ENCODE results near the gene ALK.

Gene ALK

DNA sequence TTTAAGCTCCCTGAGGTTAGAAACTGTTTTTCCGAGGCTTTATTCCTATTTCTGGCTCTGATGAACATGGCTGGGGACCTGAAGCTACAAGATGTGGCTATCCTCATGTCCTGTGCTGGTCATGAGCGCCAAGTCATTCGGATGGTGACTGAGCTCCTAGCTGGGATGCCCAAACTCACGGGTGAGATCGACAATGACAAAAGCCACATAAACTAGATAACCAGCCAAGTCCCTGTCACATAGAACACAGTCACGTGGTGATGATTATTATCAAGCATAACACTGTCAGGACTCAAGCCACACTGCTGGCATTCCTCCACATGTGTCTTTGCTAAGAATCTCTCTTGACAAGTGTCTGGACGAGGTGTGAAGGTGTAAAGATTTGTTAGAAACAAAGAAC, 531.2 kb downstream of the ALK start:
- H3K9me3 ChIP-seq (ENCODE audit: control insufficient read depth, low read length), result no peaks in the 10 kb centered on the region
- DNase-seq, result no peak
- H3K4me1 ChIP-seq (ENCODE audit: control insufficient read depth, insufficient read depth, low read length, poor library complexity, severe bottlenecking), result no peaks in the 10 kb centered on the region
- H3K27ac ChIP-seq (ENCODE audit: insufficient read depth, low read length, poor library complexity, severe bottlenecking), result no peak overlapping the region
- no peaks in the 10 kb centered on the region for H3K27me3 ChIP-seq (replicated peaks; ENCODE audit: control insufficient read depth, insufficient read depth, low read length, poor library complexity, severe bottlenecking)
- no peak overlapping the region for H3K4me3 ChIP-seq (ENCODE audit: insufficient read depth, low read depth, low read length, poor library complexity, severe bottlenecking)
- no peaks in the 10 kb centered on the region for H3K36me3 ChIP-seq (ENCODE audit: control insufficient read depth, insufficient read depth, low read length)

DNA sequence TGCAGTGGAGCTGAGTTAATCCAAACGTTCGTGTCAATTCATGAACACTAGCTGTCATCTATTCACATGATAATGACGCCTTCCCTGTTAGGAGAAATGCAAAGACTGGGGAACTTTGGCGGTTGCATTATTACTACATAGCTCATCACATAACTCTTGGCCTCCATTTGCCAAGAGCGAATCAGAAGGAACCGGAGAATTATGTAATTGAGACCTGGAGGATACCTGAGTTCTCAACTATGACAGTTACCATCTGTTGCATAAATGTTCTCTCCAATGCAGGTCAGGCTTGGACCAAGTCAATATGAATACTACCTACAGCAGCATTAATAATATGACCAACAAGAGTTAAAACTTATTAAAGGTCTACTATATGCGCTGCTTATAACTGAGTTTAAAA, 531.7 kb downstream of the ALK start:
- H3K27ac ChIP-seq (ENCODE audit: insufficient read depth, low read length, poor library complexity, severe bottlenecking), result no peak overlapping the region
- H3K36me3 ChIP-seq (ENCODE audit: control insufficient read depth, insufficient read depth, low read length), result no peaks in the 10 kb centered on the region
- no peaks in the 10 kb centered on the region for H3K9me3 ChIP-seq (ENCODE audit: control insufficient read depth, low read length)
- DNase-seq, result no peak
- no peaks in the 10 kb centered on the region for H3K4me1 ChIP-seq (ENCODE audit: control insufficient read depth, insufficient read depth, low read length, poor library complexity, severe bottlenecking)
- no peak overlapping the region for H3K4me3 ChIP-seq (ENCODE audit: insufficient read depth, low read depth, low read length, poor library complexity, severe bottlenecking)
- no peaks in the 10 kb centered on the region for H3K27me3 ChIP-seq (replicated peaks; ENCODE audit: control insufficient read depth, insufficient read depth, low read length, poor library complexity, severe bottlenecking)

DNA sequence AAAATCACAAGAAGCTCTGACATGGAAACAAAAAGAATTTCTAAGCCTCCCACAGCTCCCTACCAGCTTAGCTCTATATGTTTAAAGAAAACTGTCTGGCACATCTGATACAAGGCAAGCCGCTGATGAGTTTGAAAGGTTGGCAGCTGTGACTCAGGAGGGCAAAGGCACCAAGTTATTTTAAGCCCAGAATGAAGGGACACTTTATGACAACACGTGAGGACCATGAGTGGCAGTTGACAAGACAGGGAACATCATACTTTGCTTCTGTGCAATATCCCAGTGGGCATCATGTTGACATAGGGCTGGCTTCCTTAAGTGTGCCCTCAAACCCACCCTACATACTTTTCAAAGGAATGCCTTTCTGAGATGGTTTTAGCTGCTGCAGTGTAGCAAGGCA, 533.3 kb downstream of the ALK start:
- Histone ChIP-seq H3K27me3 (replicated peaks; ENCODE audit: control insufficient read depth, insufficient read depth, low read length, poor library complexity, severe bottlenecking) (no peaks in the 10 kb centered on the region), H3K4me3 (ENCODE audit: insufficient read depth, low read depth, low read length, poor library complexity, severe bottlenecking) (no peak overlapping the region), H3K4me1 (ENCODE audit: control insufficient read depth, insufficient read depth, low read length, poor library complexity, severe bottlenecking) (no peaks in the 10 kb centered on the region), H3K36me3 (ENCODE audit: control insufficient read depth, insufficient read depth, low read length) (no peaks in the 10 kb centered on the region), H3K9me3 (ENCODE audit: control insufficient read depth, low read length) (no peaks in the 10 kb centered on the region), H3K27ac (ENCODE audit: insufficient read depth, low read length, poor library complexity, severe bottlenecking) (no peak overlapping the region)
- DNase-seq, result no peak

DNA sequence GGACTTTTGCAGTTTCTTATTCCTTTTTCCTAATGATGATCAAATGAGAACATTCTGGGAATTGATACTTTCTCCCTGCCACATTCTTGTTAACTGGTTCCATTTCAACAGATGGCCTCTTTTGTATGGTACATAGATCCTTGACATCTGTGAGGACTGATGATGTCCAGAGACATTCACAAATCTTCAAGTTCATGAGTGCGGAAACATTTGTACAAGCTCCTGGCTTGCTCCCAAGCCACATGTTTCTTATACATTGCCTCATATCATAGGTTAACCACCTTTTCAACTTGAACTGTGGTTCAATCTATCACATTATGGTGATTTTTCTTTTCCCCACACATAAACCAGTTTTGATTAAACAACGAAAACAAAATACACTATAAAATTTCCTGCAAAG, 538.9 kb downstream of the ALK start:
- Histone ChIP-seq H3K9me3 (ENCODE audit: control insufficient read depth, low read length) (no peaks in the 10 kb centered on the region), H3K27ac (ENCODE audit: insufficient read depth, low read length, poor library complexity, severe bottlenecking) (no peak overlapping the region), H3K27me3 (replicated peaks; ENCODE audit: control insufficient read depth, insufficient read depth, low read length, poor library complexity, severe bottlenecking) (no peaks in the 10 kb centered on the region), H3K36me3 (ENCODE audit: control insufficient read depth, insufficient read depth, low read length) (no peaks in the 10 kb centered on the region), H3K4me1 (ENCODE audit: control insufficient read depth, insufficient read depth, low read length, poor library complexity, severe bottlenecking) (no peaks in the 10 kb centered on the region), H3K4me3 (ENCODE audit: insufficient read depth, low read depth, low read length, poor library complexity, severe bottlenecking) (no peak overlapping the region)
- no peak for DNase-seq

DNA sequence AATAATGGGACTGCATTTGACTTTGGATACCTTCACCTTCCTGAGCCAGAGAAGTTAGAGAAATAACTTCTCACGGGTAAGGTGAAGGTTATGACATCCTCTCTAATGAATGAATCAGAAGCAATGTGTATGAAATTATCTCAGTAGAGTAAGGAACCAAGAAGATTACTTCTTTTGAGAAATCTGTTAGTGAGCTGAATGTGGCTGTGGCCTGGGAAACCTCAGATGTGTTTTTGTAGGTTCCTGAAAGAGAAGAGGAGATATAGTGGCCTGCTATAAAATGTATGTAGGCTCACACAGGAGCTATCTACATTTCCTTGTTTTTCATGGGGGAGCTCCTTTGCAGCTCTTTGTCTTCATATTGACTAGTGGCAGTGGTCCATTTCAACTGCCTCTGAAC, 543.6 kb downstream of the ALK start:
- Histone ChIP-seq H3K4me1 (ENCODE audit: control insufficient read depth, insufficient read depth, low read length, poor library complexity, severe bottlenecking) (no peaks in the 10 kb centered on the region), H3K9me3 (ENCODE audit: control insufficient read depth, low read length) (no peaks in the 10 kb centered on the region), H3K27me3 (replicated peaks; ENCODE audit: control insufficient read depth, insufficient read depth, low read length, poor library complexity, severe bottlenecking) (no peaks in the 10 kb centered on the region), H3K27ac (ENCODE audit: insufficient read depth, low read length, poor library complexity, severe bottlenecking) (no peak overlapping the region), H3K4me3 (ENCODE audit: insufficient read depth, low read depth, low read length, poor library complexity, severe bottlenecking) (no peak overlapping the region), H3K36me3 (ENCODE audit: control insufficient read depth, insufficient read depth, low read length) (no peaks in the 10 kb centered on the region)
- DNase-seq, result no peak

DNA sequence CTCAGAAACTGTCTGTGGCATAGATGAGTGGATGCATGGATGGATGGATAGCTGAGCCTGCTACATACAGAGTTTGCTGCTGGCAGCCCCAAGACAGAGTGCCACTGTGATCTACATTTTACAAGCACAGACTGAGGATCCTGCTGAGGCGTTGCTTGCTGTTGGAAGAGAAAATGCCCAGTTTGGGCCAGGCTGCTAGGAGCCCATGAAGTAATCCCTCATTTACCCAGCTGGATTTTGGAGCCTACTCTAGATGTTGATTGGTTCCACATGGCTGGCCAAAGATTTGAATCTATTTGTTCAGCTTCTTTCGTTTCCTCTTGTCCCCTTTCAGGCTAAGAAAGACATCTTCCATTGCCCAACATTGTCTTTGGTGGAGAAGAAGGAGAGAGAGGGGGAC, 544.8 kb downstream of the ALK start:
- H3K9me3 ChIP-seq (ENCODE audit: control insufficient read depth, low read length), result no peaks in the 10 kb centered on the region
- no peaks in the 10 kb centered on the region for H3K36me3 ChIP-seq (ENCODE audit: control insufficient read depth, insufficient read depth, low read length)
- H3K4me3 ChIP-seq (ENCODE audit: insufficient read depth, low read depth, low read length, poor library complexity, severe bottlenecking), result no peak overlapping the region
- H3K4me1 ChIP-seq (ENCODE audit: control insufficient read depth, insufficient read depth, low read length, poor library complexity, severe bottlenecking), result no peaks in the 10 kb centered on the region
- H3K27ac ChIP-seq (ENCODE audit: insufficient read depth, low read length, poor library complexity, severe bottlenecking), result no peak overlapping the region
- H3K27me3 ChIP-seq (replicated peaks; ENCODE audit: control insufficient read depth, insufficient read depth, low read length, poor library complexity, severe bottlenecking), result no peaks in the 10 kb centered on the region
- no peak for DNase-seq

DNA sequence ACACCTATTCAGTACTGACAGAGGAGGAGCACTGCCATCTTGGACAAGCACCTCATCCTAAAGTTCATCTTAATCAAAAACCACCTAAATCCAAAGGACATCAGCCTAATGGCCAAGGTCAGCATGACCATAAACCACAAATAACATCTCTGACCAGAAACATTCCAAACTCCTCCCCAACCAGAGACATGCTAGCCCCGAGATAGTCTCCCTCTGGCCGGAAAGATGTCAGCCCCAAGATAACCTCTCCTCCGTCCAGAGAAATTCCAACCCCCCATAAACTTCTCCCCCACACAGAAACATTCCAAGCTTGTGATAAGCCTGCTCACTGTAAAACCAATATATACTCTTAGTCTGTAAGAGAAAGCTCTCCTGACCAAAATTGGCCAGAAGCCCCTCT, 545.5 kb downstream of the ALK start:
- H3K36me3 ChIP-seq (ENCODE audit: control insufficient read depth, insufficient read depth, low read length), result no peaks in the 10 kb centered on the region
- H3K9me3 ChIP-seq (ENCODE audit: control insufficient read depth, low read length), result no peaks in the 10 kb centered on the region
- no peaks in the 10 kb centered on the region for H3K27me3 ChIP-seq (replicated peaks; ENCODE audit: control insufficient read depth, insufficient read depth, low read length, poor library complexity, severe bottlenecking)
- DNase-seq, result no peak
- no peak overlapping the region for H3K4me3 ChIP-seq (ENCODE audit: insufficient read depth, low read depth, low read length, poor library complexity, severe bottlenecking)
- H3K27ac ChIP-seq (ENCODE audit: insufficient read depth, low read length, poor library complexity, severe bottlenecking), result no peak overlapping the region
- no peaks in the 10 kb centered on the region for H3K4me1 ChIP-seq (ENCODE audit: control insufficient read depth, insufficient read depth, low read length, poor library complexity, severe bottlenecking)

DNA sequence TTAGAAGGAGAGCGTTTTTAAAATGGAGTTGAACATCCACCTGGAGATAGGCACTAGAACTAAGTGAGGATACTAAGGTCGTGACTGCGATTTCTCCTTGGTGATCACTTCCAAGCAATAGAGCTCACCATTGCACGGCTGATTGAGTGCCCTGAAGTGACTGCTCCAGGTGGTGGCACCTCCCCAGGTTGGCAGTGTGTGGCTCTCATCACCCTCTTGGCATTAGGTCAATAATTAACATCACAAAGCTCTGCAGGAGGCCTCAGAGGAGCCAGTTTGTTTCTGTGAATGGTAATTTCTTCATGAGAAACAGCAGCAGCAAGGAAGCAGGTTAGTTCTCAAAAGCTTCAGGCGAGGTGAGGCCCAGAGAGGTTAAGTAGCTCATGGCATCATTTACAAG, 546.6 kb downstream of the ALK start:
- Histone ChIP-seq H3K4me1 (ENCODE audit: control insufficient read depth, insufficient read depth, low read length, poor library complexity, severe bottlenecking) (no peaks in the 10 kb centered on the region), H3K36me3 (ENCODE audit: control insufficient read depth, insufficient read depth, low read length) (no peaks in the 10 kb centered on the region), H3K4me3 (ENCODE audit: insufficient read depth, low read depth, low read length, poor library complexity, severe bottlenecking) (no peak overlapping the region), H3K9me3 (ENCODE audit: control insufficient read depth, low read length) (no peaks in the 10 kb centered on the region), H3K27me3 (replicated peaks; ENCODE audit: control insufficient read depth, insufficient read depth, low read length, poor library complexity, severe bottlenecking) (no peaks in the 10 kb centered on the region), H3K27ac (ENCODE audit: insufficient read depth, low read length, poor library complexity, severe bottlenecking) (no peak overlapping the region)
- no peak for DNase-seq

DNA sequence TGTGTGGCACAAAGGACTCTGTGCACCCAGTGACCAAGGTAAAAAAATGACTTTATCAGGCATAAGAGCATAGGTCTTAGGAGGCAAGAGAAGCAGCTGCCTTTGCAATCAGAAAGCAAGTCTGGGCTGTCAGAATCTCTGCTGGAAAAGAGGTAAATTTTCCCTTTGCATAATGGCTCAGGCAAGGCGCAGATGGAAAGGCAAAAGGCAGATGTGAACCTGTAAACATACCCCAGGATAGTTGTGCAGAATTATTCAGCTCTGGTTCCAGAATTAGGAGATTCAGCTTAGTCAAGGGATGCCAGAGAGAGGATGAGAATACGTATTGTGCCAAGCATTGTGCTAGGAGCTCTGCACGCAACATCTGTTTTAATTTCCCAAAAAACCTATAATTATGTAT, 547.5 kb downstream of the ALK start:
- Histone ChIP-seq H3K36me3 (ENCODE audit: control insufficient read depth, insufficient read depth, low read length) (no peaks in the 10 kb centered on the region), H3K27me3 (replicated peaks; ENCODE audit: control insufficient read depth, insufficient read depth, low read length, poor library complexity, severe bottlenecking) (no peaks in the 10 kb centered on the region), H3K27ac (ENCODE audit: insufficient read depth, low read length, poor library complexity, severe bottlenecking) (no peak overlapping the region), H3K9me3 (ENCODE audit: control insufficient read depth, low read length) (no peaks in the 10 kb centered on the region), H3K4me3 (ENCODE audit: insufficient read depth, low read depth, low read length, poor library complexity, severe bottlenecking) (no peak overlapping the region), H3K4me1 (ENCODE audit: control insufficient read depth, insufficient read depth, low read length, poor library complexity, severe bottlenecking) (no peaks in the 10 kb centered on the region)
- no peak for DNase-seq

DNA sequence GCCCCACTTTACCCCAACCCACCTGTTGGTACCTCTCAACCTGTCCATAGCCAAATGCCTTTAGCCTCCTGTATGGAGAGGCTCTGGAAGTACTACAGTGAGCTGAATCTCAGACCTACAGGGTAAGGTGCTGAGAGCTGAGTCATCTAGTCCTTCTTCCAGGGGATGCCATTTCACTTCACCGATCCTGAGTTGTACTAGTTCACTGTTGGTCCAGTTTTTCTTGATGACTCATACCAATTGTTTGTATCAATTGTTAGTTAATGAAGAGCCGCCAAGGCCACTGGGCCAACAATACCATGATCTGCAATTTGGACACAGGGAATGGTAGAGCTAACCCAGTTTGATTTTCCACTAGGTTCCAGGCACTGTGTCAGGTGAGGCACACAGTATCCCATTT, 549.2 kb downstream of the ALK start:
- no peak for DNase-seq
- no peak overlapping the region for H3K27ac ChIP-seq (ENCODE audit: insufficient read depth, low read length, poor library complexity, severe bottlenecking)
- no peaks in the 10 kb centered on the region for H3K36me3 ChIP-seq (ENCODE audit: control insufficient read depth, insufficient read depth, low read length)
- no peaks in the 10 kb centered on the region for H3K4me1 ChIP-seq (ENCODE audit: control insufficient read depth, insufficient read depth, low read length, poor library complexity, severe bottlenecking)
- no peak overlapping the region for H3K4me3 ChIP-seq (ENCODE audit: insufficient read depth, low read depth, low read length, poor library complexity, severe bottlenecking)
- H3K27me3 ChIP-seq (replicated peaks; ENCODE audit: control insufficient read depth, insufficient read depth, low read length, poor library complexity, severe bottlenecking), result no peaks in the 10 kb centered on the region
- no peaks in the 10 kb centered on the region for H3K9me3 ChIP-seq (ENCODE audit: control insufficient read depth, low read length)

DNA sequence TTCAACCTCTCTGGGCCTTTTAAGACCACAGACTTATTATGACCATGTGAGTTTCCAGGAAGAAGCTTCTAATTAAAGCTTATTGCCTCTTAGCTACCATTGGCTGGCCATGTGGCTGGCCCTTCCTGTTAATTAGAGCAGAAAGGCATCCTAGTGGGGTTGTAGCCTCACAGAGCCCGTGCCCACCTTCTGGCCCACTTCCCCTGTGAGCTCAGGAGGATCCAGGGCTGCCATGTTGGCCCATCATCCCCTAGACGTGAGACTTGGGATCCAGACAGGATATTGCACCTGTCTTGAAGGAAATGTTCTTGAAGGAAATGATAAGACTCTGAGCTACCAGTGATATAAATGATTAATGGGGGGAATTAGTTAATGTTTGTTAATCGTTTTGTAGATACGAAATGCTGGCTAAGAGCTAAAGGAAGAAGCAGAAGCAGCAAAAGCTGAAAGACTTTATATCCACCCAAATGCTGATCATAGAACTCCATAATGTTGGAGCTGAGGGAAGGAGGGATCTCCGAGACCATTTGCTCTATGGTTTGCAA, 550.7 kb downstream of the ALK start:
- DNase-seq, result no peak
- Histone ChIP-seq H3K4me1 (ENCODE audit: control insufficient read depth, insufficient read depth, low read length, poor library complexity, severe bottlenecking) (no peaks in the 10 kb centered on the region), H3K36me3 (ENCODE audit: control insufficient read depth, insufficient read depth, low read length) (no peaks in the 10 kb centered on the region), H3K27me3 (replicated peaks; ENCODE audit: control insufficient read depth, insufficient read depth, low read length, poor library complexity, severe bottlenecking) (no peaks in the 10 kb centered on the region), H3K27ac (ENCODE audit: insufficient read depth, low read length, poor library complexity, severe bottlenecking) (no peak overlapping the region), H3K4me3 (ENCODE audit: insufficient read depth, low read depth, low read length, poor library complexity, severe bottlenecking) (no peak overlapping the region), H3K9me3 (ENCODE audit: control insufficient read depth, low read length) (no peaks in the 10 kb centered on the region)

Measured in effector memory CD4-positive, alpha-beta T cell (primary cell).